Cortex of kidney (tissue), 1 donor: ENCODE data around the gene MAMDC4.
"Not testable (repeated sequence)": the region's sequence is repeated elsewhere in the genome, so short reads cannot be mapped to it uniquely, and the experiment has no call there.

Experiments
- DNase-seq: peaks from one replicate; lab custom pipeline; 2025; lab: John Stamatoyannopoulos, UW

Gene MAMDC4

GRCh38 chr9:136839229-136840139 is 12.7 kb upstream of the MAMDC4 start:
- DNase-seq, result no peak

DNA sequence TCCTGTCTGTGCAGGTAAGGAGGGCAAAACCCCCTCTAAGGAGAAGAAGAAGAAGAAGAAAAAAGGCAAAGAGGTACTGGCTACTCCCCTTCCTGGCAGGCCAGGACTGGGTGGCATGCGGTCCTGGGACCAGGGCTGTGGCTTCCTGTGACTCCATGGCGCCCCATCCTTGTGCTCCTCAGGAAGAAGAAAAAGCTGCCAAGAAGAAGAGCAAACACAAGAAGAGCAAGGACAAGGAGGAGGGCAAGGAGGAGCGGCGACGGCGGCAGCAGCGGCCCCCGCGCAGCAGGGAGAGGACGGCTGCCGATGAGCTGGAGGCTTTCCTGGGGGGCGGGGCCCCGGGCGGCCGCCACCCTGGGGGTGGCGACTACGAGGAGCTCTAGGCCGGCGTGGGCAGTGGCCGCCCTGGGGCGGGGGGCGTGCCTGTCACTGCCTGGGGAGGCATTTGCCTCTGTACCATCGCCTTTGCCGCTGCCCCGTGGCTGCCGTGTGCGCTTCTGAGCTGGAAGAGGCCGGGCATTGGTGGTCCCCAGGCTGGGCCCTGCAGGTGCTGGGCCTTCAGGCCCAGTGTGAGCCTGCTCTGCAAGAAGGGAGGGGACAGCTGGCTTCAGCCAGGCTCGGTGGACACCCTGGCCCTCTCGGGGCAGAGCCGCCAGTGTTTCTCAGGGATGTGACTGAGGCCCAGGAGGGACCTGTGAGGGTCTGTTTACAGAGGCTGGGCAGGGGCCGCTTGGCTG is 11.8 kb upstream of the MAMDC4 start:
- DNase-seq, result no peak

- DNase-seq, result no peak
Measured at GRCh38 chr9:136840877-136841645, 11.1 kb upstream of the MAMDC4 start.

DNA sequence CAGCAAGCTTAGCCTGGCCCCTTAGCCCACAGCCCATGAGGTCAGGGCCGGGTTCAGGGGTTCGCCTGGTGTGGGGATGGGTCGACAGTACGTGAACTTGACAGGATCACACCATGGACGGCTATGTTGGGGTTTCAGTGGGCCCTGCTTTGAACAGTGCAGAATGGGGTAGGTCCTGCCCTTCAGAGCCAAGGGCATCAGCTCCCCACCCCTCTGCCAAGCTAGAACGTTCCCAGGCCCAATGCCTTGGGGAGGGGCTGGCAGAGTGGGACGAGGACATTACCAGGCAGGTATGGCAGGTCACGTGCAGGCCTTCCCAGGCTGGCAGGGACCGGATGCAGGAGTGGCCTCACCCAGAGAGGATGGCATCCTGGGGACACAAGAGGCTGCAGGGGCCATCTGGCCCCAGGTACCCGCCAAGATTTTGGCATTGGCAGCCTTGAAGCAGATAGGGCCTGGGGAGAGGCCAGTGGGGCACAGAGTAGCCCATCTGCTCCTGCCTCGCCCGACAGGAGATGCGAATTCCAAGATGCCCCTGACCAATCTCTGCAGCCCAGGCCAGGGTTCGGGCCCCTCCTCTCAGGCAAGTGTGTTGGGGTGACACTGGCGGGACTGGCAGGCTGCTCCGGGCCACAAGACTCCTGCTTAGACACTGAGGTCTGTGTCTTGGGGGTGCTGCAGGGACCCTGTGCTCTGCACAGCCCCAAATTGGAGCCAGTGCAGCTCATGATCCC is 10.3 kb upstream of the MAMDC4 start:
- DNase-seq, result not testable (repeated sequence)

GRCh38 chr9:136842380-136842948 is 9.7 kb upstream of the MAMDC4 start, which contains the start of gene AJM1:
AJM1 (plus strand) TSS chr9:136842478; CDS start chr9:136844415, 1,937 bp downstream.
- DNase-seq, result not testable (repeated sequence)

GRCh38 chr9:136843159-136843800 is 8.9 kb upstream of the MAMDC4 start:
- DNase-seq, result not testable (repeated sequence)

DNA sequence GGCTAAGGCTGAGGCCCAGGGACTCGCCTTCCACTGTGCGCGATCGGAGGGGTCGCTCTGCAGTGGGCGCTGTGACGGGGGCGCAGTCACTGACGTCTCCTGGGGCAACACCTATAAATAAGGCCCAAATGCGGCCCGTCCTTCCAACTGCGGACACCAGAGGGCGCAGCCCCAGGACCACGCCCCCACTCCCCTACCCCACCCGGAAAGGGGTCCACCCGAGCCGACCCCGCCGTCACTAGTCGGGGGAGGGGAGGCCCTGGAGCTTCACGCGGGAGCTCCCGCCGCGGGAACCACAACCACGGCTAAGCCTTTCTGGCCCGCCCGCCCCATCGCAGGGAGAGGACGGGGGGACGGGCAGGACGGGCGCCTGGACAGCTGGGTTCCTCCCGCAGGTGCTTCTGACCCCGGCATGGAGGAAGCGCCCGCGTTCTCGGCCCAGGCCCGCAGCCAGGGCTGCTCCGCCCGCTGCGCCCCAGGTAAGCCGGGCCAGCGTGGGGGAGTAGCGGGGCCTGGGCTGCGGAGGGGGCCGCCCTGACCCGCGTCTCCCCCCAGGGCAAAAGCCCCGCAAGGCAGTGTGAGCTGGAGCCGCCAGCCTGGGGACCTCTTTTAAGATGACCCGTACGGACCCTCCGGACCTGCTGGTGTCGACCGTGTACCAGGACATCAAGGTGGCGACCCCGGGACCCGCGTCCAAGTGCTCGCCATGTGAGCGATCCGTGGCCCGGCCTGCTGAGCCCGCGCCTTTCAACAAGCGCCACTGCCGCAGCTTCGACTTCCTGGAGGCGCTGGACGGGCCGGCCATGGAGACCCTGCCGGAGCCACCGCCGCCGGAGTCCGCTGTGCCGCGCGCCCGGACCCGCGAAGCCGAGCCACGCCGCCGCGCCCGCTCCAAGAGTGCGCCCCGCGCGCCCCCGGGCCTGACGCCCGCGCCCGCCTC is 8.1 kb upstream of the MAMDC4 start:
- DNase-seq, result not testable (repeated sequence)

GRCh38 chr9:136844761-136845464 is 7.2 kb upstream of the MAMDC4 start:
- DNase-seq, result no peak

DNA sequence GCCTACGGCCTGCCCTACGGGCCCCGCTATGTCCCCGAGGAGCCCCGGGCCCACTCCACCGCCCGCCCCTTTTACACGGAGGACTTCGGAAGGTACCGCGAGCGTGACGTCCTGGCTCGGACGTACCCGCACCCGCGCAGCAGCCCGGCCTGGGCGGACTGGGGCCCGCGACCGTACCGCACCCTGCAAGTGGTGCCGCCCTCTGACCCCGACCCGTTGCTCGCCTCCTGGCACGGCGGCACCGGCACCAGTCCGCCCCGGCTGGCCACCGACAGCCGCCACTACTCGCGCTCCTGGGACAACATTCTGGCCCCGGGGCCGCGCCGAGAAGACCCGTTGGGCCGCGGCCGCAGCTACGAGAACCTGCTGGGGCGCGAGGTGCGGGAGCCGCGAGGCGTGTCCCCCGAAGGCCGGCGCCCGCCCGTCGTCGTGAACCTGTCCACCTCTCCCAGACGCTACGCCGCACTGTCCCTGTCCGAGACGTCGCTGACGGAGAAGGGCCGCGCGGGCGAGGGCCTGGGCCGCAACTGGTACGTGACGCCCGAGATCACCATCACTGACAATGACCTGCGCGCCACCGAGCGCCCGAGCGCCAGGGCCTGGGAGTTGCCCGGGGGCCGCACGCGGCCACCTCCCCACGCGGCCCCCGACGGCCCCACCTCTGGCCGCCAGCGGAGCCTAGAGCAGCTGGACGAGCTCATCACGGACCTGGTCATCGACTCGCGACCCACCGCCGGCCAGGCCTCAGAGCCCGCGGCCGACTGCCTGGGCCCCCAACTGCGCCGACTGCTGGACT is 6.5 kb upstream of the MAMDC4 start:
- no peak for DNase-seq

DNA sequence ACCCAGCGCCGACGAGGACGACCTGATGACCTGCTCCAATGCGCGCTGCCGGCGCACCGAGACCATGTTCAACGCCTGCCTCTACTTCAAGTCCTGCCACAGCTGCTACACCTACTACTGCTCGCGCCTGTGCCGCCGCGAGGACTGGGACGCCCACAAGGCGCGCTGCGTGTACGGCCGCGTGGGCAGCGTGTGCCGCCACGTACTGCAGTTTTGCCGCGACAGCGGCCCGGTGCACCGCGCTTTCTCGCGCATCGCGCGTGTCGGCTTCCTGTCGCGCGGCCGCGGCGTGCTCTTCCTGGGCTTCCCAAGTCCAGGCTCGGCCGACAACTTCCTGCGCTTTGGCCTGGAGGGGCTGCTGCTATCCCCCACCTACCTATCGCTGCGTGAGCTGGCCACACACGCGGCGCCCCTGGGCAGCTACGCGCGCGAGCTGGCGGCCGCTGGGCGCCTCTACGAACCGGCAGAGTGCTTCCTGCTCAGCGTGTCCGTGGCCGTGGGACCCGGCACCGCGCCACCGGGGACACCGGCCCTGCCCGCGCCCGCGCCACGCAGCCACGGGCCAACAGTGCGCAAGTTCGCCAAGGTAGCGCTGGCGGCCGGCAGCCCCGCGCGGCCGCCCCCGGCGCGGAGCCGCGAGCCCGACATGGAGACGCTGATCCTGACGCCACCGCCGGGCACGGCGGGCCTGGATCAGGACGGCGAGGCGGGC is 5.6 kb upstream of the MAMDC4 start:
- DNase-seq, result no peak

GRCh38 chr9:136847088-136847825 is 4.9 kb upstream of the MAMDC4 start:
- no peak for DNase-seq

- DNase-seq, result peak; percentile 46
Measured at GRCh38 chr9:136847826-136848392, 4.2 kb upstream of the MAMDC4 start.

- DNase-seq, result no peak
Measured at GRCh38 chr9:136848393-136849037, 3.6 kb upstream of the MAMDC4 start.

DNA sequence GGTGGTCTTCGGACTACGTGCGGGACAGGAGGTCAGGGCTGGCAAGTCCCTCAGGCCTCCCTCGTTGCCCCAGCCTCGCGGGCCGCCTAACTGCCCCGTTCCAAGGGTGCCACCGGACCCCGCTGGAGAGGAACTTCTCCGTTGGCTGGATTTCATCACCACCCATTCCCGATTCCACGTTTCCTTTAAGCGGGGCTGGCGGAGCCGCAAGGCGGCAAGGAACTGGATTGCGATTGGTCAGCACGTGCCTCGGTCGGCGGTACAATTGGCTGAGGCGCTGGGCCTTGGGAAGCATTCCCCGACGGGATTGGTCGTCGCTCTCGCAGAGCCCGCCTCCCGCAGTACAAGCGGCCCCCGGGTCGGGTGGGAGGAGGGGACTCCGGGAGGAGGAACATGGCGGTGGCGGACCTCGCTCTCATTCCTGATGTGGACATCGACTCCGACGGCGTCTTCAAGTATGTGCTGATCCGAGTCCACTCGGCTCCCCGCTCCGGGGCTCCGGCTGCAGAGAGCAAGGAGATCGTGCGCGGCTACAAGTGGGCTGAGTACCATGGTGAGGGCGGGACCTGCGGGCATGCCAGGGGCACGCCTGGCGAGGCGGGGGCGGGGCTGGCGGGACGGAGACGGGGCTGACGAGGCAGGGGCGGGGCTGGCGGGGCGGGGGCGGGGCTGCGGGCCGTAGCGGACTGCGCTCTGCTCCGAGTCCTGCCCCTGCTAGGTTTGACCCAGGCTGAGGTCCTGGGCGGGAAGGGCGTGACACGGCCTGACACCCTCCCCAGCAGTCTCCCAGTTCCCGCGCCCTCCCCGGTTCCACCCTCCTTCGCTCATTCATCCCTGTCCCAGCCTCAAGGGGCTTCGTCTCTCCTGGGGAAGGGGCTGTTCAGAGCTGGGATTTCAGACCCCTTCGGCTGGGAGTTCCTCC is 2.8 kb upstream of the MAMDC4 start, which contains the start of gene PHPT1:
Gene PHPT1, plus strand, starts transcription at position 372 of the 922 bp plus-strand sequence. Its CDS starts 22 bp downstream, at position 394.
- DNase-seq, result peak; percentile 90
